ENCODE data around the gene ABCA2.

DNA sequence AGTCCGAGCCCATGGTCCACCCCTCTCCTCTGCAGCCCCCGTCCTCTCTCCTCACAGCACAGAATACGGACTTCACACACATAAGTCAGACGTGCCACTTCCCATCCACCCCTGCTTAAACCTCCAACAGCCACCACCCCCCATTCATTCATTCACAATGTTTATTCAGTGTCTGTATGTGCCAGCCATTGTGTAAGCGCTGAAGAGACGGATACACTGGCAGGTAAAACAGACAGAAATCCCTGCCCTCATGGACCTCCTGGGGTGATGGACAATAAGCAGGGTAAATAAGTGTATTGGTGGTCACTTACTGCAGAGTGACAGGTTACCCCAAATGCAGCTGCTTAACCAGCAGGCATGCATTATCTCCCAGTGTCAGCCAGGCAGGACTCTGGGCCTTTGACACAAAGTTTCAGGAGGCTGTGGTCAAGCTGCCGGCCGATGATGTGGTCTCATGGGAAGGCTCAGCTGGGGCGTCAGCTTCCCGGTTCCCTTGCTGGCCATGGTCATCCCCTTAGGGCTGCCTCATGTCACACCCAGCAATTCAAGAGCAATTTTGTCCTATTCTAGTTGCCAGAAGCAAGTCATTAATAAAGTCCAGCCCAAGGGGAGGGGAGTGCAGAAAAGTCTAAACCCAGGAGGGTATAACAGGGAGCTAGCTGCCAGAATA, 37.7 kb downstream of the ABCA2 start:
- TF ChIP-seq POLR2A (IDR thresholded peaks at IDR 0.05) (no peak), CTCF (IDR thresholded peaks at IDR 0.05 in 4 of 5, conservative IDR thresholded peaks at IDR 0.05 in 1 of 5) (no peak)
